ENCODE results near the gene RRP8.

The RRP8 gene

DNA sequence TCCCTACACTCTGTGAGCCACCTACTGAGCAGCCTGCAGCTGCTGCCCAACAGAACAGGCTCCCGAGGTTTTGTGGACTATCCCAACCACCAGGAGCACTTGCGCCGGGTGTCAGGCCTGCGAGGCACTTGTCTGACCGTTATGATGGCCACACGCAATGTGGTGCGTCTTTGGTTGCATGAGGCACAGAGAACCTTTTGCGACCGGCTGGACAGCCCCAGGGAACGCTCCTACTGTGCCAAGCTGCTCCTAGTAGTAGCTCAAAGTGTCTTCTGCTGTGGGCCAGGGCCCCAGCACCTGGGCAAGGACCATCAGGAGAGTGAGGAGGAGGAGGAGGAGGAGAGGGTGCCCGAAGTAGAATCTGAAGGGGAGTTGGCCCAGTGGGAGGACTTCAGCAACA, 46.4 kb downstream of the RRP8 start:
- TF ChIP-seq, protein P1, sequence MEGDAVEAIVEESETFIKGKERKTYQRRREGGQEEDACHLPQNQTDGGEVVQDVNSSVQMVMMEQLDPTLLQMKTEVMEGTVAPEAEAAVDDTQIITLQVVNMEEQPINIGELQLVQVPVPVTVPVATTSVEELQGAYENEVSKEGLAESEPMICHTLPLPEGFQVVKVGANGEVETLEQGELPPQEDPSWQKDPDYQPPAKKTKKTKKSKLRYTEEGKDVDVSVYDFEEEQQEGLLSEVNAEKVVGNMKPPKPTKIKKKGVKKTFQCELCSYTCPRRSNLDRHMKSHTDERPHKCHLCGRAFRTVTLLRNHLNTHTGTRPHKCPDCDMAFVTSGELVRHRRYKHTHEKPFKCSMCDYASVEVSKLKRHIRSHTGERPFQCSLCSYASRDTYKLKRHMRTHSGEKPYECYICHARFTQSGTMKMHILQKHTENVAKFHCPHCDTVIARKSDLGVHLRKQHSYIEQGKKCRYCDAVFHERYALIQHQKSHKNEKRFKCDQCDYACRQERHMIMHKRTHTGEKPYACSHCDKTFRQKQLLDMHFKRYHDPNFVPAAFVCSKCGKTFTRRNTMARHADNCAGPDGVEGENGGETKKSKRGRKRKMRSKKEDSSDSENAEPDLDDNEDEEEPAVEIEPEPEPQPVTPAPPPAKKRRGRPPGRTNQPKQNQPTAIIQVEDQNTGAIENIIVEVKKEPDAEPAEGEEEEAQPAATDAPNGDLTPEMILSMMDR (conservative IDR thresholded peaks at IDR 0.05; ENCODE audit: control insufficient read depth, insufficient read depth, low read depth, low read length) = no peak
- no peak for DNase-seq (ENCODE audit: low read depth)
- no peak overlapping the region for H3K4me3 ChIP-seq (ENCODE audit: control insufficient read depth, low read depth, low read length)

DNA sequence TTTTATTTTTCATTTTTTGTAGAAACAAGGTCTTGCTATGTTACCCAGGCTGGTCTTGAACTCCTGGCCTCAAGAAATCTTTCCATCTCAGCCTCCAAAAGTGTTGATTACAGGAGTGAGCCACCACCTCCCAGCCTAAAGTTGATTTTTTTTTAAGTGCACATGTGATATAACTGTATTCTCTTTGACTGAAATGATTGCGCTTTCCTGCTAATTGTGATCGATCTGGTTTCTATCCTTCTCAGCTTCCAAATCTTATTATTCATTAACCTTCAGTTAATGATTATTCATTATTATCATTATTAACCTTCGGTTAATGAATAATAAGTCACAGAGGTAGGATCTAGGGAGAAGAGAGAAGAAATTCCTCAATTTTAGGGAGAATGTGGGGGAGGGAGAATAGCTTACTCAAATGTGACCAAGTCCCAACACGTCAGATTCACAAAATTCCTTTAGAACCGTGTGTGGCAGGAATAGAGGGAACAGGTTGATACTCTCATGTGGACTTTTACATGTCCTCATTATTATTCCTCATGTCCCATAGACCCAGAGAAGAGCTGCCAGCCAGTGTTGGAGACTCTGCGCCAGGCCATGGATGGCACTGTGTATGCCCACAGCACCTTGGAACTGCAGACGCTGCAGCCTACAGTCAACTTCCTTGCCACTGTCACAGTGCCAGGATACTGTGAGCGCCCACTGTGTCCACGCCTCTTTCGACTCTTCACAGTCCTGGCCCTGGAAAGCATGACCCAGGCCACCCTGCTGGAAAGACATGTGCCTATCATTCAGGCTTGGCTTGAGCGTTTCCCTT, 47.1 kb downstream of the RRP8 start:
- TF ChIP-seq, protein P1 (conservative IDR thresholded peaks at IDR 0.05; ENCODE audit: control insufficient read depth, insufficient read depth, low read depth, low read length) = no peak
- no peak overlapping the region for H3K4me3 ChIP-seq (ENCODE audit: control insufficient read depth, low read depth, low read length)
- DNase-seq (ENCODE audit: low read depth) = no peak

DNA sequence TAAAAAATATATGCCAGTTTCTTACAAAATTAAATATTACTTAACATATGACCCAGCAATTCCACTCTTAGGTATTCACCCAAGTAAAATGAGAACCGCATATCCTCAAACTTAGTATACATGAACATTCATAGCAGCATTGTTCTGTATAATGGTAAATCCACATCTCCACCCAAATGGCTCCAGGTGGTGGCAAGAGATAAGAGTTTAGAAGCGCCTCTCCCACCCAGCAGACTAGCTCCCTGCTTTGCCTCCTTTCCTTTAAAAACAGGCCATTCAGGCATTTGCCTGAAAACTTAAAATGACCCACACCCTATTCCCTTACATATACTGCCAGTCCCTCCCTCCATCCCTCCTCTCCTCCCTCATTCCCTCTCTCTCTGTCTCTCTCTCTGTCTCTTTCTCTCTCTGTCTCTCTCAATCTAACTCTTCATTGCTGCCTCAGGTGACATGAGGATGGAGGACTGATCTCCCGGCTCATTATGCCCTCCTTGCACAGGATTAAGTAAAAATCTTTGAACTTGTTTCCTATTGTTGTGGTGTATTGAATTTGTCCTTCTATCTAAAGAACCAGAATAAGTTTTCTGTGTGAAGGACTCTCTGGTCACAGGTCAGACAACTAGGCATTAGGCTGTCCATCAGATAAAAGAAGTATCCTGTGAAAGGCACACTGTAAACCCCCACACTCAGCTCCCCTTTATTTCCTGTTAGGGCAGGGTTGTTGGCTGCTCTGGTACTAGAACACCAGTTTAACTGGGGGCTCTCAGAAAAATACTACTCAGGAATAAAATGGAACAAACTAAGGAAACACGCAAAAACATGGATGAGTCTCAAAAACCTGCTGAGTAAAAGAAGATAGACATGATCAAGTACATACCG, 48.3 kb downstream of the RRP8 start:
- DNase-seq (ENCODE audit: low read depth) = no peak
- TF ChIP-seq, protein P1 (conservative IDR thresholded peaks at IDR 0.05; ENCODE audit: control insufficient read depth, insufficient read depth, low read depth, low read length) = no peak
- no peak overlapping the region for H3K4me3 ChIP-seq (ENCODE audit: control insufficient read depth, low read depth, low read length)

DNA sequence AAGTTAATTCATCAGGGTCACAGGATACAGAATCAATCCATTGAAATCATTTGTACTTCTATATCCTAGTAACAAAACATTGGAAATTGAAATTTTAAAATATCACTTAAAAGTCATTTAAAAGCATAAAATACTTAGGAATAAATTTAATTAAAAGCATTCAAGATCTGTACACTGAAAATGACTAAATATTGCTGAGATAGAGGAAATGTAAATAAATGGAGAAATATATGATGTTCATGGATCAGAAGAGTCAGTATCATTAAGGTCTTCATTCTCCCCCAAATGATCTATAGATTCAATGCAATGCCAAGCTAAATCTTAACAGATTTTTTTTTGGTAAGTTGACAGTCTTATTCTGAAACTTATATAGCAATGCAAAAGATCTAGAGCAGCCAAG, 49.8 kb downstream of the RRP8 start:
- TF ChIP-seq, protein P1 (conservative IDR thresholded peaks at IDR 0.05; ENCODE audit: control insufficient read depth, insufficient read depth, low read depth, low read length) = no peak
- DNase-seq (ENCODE audit: low read depth) = no peak
- no peak overlapping the region for H3K4me3 ChIP-seq (ENCODE audit: control insufficient read depth, low read depth, low read length)

DNA sequence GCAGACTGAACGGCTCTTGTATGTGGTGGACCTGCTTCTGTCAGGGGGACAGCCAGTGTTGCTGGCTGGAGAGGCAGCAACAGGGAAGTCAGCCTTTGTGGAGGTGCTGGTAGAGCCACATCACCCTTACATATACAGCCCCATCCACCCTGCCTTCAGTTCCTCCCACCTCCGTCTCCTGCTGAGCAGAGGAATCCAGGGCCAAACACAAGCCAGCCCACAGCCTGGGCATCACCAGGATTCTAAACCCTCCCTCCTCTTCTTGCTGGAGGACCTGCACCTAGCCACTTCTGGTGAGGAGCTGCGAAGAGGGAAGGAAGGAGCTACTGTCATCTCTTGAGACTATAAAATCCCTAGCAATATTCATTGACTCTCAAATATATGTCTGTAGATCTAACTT, 54.8 kb downstream of the RRP8 start:
- DNase-seq (ENCODE audit: low read depth) = no peak
- no peak overlapping the region for H3K4me3 ChIP-seq (ENCODE audit: control insufficient read depth, low read depth, low read length)
- TF ChIP-seq, protein P1 (conservative IDR thresholded peaks at IDR 0.05; ENCODE audit: control insufficient read depth, insufficient read depth, low read depth, low read length) = no peak

DNA sequence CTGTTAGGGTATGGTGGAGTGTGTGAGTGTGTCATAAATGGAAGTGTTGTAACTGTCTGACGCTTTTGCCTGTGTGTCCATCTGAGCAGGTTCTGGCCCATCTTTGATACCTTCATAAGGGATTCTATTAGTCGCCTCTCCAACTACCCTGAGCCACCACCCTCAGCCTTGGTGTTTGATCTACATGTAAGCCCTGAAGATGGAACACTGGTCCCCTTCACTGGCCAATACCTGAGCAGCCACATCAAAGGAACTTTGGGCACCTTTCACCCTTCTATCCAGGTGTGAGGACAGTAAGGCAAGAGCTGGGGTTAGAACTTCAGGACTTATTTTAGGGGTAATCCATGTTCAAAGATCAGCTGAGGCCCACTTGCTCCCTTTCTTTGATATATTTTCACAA, 55.3 kb downstream of the RRP8 start:
- DNase-seq (ENCODE audit: low read depth) = no peak
- TF ChIP-seq, protein P1 (conservative IDR thresholded peaks at IDR 0.05; ENCODE audit: control insufficient read depth, insufficient read depth, low read depth, low read length) = no peak
- no peak overlapping the region for H3K4me3 ChIP-seq (ENCODE audit: control insufficient read depth, low read depth, low read length)
